MV-4-11 (cell line): Measurements from ENCODE around the gene TTC22.
A peak's percentile ranks its signal among the peaks of the same experiment; 100 is the strongest.

Experiments used
- DNase-seq: peaks from one replicate; lab custom pipeline; 2025; lab: John Stamatoyannopoulos, UW

Gene TTC22

DNA sequence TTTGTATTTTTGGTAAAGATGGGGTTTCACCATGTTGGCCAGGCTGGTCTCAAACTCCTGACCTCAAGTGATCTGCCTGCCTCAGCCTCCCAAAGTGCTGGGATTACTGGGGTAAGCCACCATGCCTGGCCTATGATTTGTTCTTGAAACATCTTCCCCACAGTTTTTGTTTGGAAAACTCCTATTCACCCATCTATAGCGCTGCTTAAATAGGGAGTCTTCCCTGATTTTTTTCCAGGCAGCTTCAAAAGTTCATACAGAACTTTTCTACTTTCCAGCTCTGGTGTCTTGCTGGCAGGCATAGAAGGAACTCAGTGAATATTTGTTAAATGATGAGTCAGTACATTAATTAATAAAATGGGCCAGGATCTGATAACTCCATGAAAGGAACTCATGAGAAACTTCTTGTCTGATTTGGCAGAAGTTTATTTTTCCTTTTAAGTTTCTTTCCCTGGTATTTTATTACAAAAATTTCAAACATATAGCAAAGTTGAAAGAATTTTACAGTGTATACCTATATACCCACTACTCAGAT, 33.0 kb upstream of the TTC22 start:
- DNase-seq, result no peak

DNA sequence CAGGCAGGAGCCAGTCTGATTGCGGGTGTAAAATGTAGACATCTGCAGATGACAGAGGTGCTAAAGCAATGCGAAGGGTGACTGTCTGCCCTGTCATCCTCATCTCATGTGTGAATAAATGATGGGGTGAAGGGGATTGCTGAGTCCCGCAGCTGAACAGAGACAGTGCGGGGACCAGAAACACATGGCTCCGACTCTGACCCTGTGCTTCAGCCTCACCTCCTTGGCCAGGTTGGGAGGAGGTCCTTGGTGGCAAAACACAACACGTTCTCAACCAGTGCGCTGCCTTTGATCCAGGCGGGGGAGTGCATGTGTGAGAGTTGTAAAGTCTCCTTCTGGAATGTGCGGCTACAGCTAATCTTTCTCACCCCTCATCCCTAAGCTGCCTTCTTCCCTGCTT, 32.0 kb upstream of the TTC22 start:
- no peak for DNase-seq

DNA sequence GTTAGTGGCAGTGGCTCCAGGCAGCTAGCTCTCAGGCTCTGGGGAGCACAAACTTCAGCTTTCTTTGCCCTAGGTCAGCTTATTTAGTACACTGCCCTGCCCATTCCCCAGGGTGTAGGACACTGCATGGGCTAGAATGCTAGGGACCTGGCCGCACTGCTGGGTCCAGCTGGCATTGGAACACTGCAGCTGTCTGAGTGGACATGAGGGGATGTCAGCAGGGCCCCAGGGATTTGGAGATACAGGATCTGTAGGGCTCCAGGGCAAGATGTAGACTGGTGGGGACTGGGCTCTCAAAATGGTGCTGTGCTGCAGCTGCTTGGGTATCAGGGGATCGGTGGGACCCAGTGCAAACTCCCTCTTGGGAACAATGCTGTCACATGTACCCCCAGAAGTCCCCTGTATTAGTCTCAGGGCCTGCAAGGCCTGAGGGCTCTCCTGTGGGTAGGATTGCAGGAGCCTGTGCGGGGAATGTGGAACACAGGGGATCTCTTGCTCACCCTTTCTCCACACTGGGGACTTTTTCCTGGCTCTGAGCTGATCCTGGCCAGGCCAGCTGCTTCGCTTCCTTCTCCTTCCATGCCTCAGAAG, 25.2 kb upstream of the TTC22 start:
- DNase-seq, result no peak

DNA sequence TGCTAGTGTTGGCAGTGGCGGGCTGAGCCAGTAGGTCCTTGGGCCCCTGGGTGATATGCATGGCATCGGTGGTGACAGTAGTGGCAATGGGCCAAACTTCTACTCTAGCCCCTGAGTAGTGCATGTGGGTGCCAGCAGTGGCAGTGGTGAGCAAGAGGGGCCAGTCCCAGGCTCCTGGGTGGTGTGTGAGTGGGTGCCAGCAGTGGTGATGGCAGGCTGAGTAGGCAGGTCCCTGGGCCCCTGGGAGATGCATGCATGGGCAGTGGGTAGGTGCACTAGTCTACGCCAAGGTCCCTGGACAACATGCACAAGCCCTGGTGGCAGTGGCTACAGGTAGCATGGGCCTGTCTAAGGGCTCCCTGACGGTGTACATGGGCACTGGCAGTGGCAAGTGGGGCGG, 24.6 kb upstream of the TTC22 start:
- DNase-seq, result no peak

DNA sequence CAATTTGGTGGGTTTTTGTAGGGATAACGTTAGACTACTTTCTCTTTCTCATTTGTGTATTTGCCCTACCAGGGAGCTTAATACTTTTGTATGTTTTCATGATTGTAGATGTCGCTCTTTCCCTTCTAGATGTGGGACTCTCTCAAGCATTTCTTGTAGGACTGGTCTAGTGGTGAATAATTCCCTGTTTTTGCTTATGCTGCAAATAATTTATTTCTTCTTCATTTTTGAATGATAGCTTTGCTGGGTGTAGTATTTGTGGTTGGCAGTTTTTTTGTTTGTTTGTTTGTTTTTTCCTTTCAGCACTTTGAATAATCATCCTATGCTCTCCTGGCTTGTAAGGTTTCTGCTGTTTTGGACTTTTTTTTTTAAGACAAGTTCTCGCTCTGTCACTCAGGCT, 22.5 kb upstream of the TTC22 start:
- no peak for DNase-seq

DNA sequence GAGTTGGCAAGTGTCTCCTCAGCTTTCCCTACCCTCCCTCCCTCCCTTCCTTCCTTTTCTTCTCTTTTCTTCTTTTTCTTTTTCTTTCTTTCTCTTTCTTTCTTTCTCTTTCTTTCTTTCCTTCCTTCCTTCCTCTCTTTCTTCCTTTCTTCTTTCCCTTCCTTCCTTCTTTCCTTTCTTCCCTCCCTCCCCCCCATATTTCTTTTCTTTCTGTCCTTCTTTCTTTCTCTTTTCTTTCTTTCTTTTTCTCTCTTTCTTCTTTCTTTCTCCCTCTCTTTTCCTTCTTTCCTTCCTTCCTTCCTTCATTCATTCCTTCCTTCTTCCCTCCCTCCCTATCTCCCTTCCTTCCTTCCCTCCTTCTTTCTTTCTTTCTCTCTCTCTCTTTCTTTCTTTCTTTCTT, 18.6 kb upstream of the TTC22 start:
- no peak for DNase-seq

DNA sequence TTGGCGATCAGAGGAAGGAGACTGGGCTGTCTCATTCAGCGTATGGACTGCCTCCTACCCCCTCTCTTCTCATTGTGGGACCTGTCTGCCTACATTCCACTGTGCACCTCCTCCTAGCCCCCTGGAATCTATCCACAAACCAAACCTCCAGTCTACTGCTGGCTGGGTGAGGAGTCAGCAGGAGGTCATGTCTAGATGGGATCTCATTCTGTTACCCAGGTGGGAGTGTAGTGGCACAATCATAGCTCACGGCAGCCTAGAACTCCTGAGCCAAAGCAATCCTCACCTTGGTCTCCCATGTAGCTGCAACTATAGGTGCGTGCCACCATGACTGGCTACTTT, 18.0 kb upstream of the TTC22 start:
- DNase-seq, result no peak

DNA sequence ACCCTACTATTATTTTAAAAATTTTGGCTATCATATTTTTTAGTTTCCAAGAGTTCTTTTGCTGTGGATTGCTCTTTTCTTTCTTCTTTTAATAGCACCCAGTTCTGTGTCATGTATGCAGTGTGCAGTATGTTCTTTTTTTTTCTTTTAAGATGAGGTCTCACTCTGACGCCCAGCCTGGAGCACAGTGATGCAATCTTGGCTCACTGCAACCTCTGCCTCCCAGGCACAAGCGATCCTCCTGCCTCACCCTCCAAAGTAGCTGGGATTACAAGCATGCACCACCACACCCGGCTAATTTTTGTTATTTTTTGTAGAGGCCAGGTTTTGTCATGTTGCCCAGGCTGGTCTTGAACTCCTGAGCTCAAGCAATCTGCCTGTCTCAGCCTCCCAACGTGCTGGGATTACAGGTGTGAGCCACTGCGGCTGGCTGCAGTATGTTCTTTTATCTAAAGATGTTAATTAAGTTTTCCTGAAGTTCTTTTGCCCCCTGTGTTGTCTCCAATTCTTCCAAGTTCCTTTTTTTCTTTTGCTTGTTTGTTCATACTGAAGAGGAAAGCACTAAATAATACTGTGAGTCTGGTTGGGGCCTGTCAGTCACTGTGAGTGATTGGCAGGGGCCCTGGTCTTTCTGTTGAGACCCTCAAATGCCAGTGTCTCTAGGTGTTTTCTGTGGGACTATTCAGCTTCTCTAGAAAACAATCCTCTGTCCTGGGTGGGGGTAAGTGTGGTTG, 17.5 kb upstream of the TTC22 start:
- DNase-seq, result peak; percentile 40

DNA sequence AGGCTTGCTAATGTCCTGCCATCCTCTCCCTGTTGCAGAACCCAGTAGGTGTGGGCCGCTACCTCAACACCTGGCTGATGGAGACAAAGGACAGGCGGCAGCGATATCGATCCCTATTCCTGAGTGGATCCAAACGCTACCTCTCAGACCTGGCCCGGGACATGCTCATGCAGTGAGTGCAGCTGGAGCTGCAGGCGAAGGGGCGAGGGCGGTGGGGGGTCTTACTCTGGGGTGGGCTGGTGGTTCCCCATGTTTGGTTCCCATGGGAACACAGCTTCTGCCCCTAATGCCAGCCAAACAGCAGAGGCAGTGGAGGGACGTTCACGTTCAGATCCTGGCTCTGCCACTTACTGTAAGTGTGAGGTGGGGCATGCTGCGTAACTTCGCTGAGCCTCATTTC, 15.8 kb upstream of the TTC22 start:
- no peak for DNase-seq

DNA sequence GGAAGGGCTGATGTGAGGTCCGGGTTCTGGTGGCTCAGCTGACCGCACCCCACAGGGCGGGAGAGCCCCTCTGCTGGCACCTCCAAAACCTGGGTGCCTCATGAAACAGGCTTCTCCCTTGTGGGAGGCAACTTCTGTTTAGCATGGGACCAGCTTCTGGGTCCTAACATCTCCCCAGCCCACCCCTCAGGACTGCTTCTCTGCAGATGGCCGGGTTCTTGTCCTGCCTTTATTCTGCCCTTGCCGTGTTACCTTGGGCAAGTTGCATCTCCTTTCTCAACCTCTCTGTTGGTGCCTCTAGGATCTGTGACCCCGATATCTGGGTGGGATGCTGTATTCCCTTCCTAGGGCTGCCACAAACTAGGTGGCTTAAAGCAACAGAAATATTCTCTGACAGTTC, 15.0 kb upstream of the TTC22 start:
- no peak for DNase-seq

DNA sequence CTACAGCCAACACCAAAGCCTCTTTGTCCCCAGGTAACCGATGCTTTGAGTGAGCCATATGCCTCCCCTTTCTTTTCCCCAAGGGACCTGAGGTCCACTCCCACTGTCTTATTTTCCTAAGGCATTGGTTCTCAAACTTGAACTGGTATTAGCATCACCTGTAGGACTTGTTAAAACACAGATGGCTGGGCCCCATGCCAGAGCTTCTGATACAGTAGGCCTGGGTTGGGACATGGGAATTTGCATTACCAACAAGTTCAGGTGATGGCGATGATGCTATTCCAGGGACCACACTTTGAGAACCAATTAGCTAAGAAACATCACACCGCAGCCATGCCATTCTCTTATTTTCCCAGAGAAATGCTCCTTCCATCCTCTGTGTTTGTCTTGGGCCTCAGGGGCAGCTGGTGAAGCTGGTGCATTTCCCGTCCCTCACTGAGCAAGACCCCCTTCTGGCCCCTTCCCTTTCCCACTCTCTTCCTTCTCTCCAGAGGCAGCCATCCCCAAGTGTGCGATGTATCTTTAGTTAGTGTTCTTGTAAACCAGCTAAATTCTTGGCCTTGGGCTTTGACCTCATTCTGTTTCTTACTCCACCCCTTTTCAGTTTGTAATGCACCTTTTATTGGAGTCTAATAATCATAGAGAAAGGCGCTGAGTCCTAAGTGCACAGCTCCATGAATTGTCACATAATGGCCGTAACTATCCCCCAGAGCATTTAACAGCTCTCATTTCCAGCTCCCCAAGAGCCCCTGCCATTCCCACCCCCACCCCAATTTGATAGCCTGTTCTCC, 14.2 kb upstream of the TTC22 start:
- no peak for DNase-seq

DNA sequence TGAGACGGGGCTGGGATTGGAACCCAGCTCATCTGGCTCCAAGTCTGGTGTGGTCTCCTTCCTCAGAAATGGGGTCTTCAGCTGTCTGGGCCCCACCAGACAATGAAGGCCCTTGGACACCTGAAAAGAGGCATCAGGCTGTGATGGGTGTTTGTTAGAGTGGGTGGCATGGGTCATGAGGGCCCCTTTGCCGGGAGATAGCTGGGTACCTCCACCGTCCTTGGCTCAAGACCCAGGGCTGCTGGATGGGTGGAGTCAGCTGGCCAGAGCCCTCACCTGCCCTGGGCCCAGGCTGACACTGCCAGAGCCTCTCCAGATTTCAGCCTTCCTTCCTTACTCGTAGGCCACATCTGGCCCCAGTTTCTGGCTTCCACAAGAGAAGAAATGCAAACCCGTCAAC, 13.4 kb upstream of the TTC22 start:
- no peak for DNase-seq

DNA sequence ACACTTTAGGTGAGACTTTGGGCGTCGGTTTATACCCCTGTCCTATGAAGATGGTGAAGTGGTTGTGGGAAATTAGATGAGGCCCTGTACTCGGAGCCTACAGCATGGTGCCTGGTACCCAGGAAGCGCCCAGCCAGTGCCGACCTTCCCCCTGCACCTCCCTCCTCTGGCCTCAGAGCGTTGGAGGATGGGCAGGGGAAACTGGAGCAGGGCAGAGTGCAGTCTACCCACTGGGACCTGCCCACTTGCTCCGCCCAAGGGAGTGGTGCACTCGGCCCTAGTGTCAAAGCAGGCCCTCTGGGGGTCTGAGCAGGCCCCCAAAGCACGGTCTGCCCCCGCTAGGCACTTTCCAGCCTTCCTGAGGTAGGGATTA, 13.0 kb upstream of the TTC22 start:
- DNase-seq, result no peak

DNA sequence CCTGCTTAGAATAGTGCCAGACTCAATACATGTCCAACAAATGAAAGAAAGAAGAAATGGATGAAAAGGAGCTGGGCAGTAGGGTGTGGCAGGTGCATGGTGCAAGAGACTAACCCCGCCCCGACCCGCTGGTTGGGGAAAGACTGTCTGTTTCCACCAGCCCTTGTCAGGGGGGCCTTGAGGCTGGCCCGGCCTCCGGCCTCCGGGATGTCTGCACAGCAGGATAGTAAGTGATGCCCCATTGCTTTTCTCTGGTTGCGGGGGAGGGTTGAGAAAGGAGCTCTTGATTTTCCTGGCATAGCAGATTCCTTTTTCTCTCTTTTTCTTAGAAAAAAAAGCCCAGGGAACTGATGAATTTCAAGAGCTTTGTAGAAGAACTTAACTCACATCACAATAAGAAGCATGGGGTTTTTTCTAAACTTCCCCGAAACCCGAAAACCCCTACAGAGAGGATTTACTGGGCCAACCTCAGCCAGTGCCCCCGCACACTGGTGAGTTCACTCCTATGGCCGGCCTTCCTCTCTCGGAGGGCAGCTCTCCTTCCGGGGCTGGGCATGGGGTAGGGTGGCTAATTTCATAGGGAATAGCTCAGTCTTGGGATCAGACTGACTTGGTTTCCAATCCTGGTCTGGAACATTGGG, 12.5 kb upstream of the TTC22 start:
- no peak for DNase-seq

DNA sequence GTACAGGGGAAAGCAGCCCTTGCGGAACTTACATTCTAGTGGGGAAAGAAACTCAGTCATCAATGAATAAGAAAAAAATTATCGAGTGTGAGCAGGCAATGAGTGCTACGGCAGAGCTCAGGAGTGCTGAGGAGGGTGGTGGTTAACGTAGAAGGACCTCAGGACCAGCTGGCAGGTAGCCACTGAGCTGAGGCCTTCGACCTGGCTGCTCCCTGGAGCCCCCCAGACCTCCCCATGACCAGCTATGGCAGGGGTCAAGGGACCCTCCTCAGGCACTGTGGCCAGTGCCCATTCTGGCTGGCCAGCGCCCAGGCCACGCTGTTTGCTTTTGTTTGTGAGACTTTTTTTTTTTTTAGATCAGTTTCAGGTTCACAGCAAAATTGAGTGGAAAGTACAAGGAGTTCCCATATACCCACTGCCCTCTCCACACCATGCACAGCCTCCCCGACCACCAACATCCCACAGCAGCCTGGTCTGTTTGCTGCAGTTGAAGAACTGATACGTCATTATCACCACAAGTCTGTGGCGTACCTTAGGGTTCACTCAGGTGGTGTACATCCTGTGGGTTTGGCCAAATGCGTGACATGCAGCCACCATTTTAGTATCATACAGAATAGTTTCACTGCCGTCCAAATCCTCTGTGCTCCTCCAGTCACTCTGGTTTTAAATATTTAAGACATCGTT, 11.8 kb upstream of the TTC22 start:
- no peak for DNase-seq

DNA sequence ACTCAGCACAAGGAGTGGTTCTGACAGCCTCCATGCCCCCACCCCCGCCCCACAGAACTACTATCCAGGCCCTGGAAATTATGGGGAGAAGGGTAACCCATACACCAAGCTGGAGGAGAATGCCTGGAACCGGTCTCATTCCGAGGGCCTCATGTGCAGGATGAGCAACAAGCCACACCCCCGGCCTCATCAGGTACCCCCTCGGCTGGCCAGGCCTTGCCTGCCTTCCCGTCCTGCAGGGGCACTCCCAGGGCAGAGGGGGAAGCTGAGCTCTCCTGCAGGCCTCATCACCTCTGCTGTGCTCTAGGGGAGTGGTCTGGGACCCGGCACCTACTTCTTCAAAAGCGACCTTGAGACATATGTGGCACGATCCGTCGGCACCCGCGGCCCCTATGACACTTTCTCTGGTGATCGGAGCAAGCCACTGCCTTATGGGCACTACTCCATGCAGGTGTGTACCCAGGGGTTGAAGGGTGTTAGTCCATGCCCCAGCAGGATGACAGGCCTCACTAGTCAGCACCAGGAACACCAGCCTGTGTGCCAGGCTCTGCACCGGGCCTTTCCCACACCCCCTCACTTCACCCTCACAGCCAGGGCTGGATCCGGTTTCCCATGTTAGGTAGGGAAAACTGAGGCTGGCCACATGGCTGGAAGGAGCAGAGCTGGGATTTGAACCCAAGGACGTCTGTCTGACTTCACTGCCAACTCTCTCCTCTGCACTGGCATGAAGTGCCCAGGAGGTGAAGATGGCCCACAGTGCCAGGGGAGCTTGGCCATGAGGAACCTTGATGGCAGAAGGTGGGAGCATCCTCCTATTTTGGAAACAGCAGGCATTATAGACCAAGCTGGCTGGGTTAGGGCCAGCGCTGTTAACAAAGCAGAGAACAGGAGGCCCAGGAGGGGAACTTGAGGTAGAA, 10.9 kb upstream of the TTC22 start:
- DNase-seq, result no peak

DNA sequence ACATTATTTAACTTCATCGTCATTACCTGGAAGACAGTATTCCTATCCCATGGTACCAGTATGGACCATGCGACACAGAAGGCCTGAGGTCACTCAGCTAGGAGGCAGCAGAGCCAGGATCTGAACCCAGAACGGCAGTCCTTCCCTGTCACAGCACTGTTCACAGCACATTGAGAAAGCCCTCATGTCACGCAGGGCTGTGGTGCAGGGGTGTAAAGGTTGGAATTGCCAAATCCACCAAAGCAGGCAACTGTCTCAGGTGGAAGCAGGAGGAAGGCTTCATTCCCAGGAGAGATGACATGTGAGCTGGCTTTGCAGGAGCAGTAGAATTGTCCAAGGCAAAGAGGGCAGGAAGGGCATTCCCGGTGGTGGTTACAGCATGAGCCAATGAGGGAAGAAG, 9.9 kb upstream of the TTC22 start:
- DNase-seq, result no peak

DNA sequence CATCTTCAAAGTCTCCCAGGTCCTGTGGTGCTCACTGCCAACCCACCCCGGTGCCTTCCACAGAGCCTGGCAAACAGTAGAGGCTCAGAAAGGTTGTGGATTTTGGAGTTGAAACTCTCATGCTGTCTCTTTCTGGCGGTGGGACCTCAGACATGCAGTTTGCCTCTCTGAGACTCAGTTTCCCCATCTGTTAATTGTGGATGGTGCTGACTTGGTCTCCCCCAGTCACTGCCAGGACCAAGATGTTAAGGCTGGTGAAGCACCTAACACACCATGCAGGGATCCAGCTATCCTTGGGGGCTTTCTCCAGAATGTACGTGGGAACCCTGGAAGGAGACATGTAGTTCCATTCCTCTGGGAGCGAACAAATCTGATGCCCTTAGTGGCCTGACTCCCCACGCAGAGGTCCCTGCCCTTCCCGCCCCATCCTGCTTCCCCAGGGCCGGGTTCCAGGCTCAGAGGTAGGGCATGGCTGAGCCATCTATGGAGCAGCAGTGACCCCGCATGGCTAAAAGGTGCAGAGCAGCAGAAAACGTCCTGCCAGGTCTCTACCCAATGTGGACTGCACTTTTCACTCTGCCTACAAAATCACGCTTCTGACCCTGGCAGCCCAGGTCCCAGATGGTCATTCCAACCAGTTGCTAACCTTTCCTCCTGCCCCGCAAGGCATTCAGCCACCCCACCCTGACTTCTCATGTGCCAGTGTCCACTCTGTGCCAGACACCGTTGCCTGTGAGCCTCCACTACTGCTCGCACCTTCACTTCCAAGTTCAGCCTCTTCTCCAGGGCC, 9.2 kb upstream of the TTC22 start:
- DNase-seq, result peak; percentile 42

DNA sequence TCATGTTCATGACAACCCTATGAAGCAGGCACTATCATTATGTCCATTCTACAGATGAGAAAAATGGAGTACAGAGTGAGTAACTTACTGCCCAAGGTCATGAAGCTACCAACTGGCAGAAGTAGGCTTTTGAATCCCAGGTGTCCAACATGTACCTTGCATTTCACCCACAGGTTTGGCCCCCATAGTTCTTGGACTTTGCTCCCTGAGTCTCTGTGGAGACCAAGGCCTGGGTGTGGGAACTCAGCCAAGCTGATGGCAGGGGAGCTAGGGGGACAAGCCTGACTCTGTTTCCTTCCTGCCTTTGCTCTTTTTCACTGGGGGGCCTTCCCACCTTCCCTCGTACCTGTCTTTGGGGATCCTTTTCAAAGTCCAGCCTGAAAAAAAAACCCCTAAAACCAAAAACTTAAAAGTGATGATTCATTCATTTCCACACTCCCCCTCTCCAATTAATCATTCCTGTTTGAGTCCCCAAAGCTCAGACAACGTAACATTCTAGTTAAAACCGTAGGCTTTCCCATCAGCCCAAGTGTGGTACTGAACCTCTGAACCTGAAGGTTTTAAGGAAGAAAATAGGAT, 8.5 kb upstream of the TTC22 start:
- DNase-seq, result no peak
